NOMO-1 treated with DMSO at 0.1 percent for 48 hours (cell line): ENCODE measurements around the gene IGF2.
"Not testable (repeated sequence)": the region's sequence is repeated elsewhere in the genome, so short reads cannot be mapped to it uniquely, and the experiment has no call there.

Experiments used
- DNase-seq: peaks from one replicate; lab custom pipeline; 2025; ENCODE audit not compliant: unreplicated experiment; lab: John Stamatoyannopoulos, UW

Gene IGF2

GRCh38 chr11:2124736-2125484 is 14.3 kb downstream of the IGF2 start:
- not testable (repeated sequence) for DNase-seq

DNA sequence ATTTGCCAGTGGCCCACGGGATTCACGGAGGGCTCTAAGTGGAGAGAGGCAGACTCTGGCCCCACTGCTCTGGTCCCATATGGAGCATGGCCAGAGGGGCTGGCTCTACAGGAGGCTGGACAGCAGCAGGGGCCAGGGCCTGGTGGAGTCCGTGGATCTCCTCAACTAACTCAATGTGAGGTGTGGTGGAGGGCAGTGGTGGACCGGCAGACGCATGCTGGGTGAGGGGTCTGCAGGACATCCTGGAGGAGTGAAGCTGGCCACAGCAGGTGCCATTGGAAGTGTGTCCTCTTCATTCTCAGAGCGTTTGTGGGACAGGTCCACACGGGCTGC is 15.6 kb downstream of the IGF2 start:
- DNase-seq: no peak

GRCh38 chr11:2122907-2123627 is 16.1 kb downstream of the IGF2 start:
- no peak for DNase-seq

DNA sequence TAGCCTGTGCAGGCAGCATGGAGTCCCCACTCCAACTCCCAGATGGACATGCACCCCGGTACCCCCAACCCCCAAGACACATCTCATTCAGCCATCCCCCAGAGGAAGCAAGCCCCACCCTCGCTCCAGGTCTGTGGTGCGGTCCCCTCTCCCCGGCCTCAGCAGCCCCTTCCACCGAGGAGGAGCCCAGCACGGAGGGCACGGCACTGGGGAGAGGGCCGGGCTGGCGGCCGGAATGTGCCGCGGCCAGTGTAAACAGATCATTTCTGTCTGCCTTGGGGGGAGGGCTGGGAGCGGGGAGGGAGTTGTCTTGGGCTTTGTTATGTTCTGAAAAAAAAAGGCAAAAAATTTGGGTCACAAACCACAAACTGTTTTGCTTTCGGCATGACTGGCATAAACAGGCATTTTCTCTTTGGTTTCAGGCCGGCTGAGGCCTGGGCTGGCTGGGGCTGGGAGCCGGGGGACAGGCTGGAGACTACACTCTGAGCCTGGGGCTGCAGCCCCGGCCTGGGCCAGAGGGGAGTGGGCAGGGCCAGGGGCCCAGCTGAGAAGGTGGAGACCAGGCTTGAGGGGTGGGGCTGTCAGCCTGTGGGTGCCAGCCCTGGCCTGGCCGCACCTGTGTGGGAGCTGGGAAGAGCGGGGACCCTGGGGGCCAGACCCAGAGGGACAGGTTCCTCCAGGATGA is 16.8 kb downstream of the IGF2 start:
- DNase-seq: no peak

- no peak for DNase-seq
Observed at GRCh38 chr11:2121227-2122130, 17.7 kb downstream of the IGF2 start.

- DNase-seq: no peak
Observed at GRCh38 chr11:2120359-2121100, 18.7 kb downstream of the IGF2 start.

DNA sequence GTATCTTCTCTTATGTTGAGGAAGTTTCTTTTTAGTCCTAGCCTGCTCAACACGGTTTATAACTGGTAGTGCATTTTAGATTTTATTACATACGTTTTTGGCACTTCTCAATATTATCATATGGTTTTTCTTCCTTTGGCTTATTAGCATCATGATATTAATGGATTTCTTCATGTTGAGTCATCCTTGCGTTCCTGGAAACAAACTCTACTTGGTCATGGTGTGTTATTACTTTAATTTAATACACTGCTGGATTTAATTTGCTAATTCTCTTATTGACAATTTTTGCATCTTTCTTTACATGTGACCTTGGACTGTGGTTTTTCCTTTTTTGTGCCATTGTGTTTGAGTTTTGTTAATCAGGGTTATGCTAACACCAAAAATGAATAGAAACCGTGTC is 20.5 kb downstream of the IGF2 start:
- no peak for DNase-seq

- no peak for DNase-seq
Observed at GRCh38 chr11:2116680-2117079, 22.5 kb downstream of the IGF2 start.

DNA sequence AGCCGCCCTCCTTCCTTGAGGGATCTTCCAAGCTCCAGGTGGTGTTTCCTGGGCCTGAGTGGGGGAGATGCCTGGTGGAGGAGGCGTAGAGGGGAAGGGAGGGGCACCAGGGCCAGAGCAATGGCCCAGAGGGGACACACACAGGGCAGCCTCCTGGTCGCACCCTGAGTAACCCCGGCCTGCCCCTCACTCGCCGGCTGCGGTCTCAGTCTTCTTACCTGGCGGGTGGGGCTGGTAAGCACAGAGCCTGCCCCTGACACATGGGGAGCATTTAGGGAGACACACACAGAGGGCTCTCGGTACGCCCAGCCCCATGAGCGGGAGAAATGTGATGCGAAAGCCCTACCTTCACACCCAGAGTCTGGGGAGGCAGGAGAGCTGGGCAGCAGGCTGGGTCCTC is 23.9 kb downstream of the IGF2 start:
- no peak for DNase-seq

GRCh38 chr11:2114430-2115241 is 24.6 kb downstream of the IGF2 start:
- no peak for DNase-seq

- DNase-seq: no peak
Observed at GRCh38 chr11:2113776-2114175, 25.4 kb downstream of the IGF2 start.

DNA sequence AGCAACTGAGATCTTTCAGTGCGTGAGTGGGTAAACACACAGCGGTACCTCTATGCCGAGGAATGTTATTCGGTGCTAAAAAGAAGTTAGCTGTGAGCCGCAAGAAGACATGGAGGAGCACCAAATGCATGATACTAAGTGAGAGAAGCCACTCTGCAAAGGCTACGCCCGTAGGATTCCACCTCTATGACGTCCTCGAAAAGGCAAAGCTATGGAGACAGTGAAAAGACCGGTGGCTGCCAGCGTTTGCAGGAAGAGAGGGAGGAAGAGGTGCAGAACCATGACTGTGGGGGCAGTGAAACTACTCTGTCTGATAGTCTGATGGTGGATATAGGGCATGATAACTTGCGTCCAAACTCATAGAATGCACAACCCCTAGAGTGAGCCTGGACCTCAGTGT is 28.7 kb downstream of the IGF2 start:
- no peak for DNase-seq

DNA sequence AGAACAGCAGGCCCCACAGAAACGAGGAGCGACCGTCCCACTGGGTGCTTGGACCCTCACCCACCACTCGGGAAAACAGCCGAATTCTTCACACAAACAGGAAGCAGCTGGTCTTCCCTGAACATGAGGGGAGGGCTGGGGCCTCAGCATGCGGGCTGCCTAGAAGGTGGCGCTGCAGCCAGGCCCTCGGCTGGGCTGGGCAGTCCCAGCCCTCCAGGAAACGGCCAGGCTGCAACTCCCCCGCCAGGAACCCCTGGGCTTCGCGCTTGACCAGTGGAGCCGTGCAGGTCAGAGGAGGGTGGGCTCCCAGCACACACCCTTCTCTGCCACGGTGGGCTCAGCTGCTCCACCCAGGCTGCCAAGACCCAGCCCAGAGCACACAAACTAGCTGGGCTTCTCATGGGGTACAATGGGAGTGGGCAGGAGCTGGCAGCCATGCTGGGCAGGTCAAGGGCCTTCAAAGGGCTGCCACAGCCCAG is 29.6 kb downstream of the IGF2 start:
- no peak for DNase-seq

- DNase-seq: no peak
Observed at GRCh38 chr11:2108675-2109491, 30.3 kb downstream of the IGF2 start.

DNA sequence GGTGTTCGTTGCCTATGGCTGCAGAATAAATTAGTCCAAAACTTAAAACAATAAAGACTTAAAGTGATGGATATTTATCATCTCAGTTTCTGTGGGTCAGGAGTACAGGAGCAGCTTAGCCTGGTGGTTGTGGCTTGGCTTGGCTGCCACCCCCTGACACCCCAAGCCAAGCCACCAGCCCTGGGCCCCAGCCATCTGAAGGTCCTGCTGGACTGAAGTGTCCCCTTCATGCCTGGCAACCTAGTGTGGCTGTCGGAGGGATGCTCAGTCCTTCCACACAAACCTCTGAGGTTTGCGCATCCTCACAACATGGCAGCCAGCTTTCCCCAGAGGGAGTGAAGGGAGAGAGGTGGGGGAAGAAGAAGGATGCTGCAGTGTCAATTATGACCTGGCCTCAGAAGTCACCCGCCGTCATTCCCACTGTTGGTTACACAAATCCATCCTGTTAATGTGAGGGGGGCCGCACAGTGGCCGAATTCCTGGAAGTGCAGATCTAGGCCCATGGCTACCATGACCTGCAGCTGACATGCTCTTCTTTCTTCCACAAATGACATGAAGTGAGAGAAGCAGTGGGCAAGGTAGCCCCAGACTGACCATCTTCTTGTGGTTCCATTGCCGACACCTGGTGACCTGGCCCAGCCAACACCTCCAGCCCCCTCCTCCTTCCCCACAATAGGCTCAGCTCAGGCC is 31.1 kb downstream of the IGF2 start:
- DNase-seq: no peak

DNA sequence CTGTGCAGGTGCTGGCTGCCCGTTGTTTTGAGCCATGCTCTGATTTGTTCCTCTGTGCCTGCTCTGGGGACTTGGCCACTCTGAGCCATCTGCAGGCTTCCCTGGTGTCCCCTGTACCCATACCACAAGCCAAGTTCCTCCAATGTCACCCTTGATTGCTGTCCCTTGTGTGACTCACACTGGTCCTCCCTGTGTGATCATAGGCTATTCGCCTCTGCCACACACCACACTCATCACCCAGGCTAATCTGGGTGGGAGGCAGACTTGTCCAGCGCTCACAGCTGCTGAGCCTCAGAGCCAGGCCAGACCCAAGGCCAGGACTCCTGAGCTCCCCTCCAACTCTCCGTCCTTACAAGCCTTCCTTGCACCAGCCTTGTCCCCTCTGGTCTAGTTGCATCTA is 31.7 kb downstream of the IGF2 start:
- no peak for DNase-seq

- no peak for DNase-seq
Observed at GRCh38 chr11:2106583-2107209, 32.5 kb downstream of the IGF2 start.

DNA sequence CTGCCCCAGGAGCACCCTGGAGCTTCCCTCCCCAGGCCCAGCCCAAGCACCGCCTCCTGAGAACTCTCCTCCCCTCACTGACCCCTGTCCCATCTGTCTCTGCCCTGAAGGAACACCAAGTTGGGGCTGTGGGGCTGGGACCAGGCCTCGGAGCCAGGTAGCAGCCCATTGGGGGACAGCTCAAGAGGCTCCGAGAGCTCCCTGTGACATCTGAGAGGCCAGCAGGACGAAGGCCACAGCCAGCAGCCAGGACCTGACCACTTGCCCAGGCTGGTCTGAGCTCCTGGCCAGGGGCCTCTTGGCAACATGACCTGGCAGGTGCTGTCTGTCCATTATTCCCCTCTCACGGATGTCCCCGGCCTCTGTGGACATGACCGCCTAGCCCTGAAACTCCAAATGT is 33.7 kb downstream of the IGF2 start:
- DNase-seq: no peak
